Upper lobe of right lung (tissue), 1 donor: ENCODE measurements around the gene ZBTB45. TPM values are rescaled to one million over a fixed set of nuclear protein-coding genes. Genes with fewer than 3 reads are reported as not detected.
A peak's percentile ranks its signal among the peaks of the same experiment; 100 is the strongest.

Experiments
- ATAC-seq: fragments of 200-7000 bp; cut with Tn5 transposase; one replicate; pipeline ENCODE4 v1.9.1; 2020; ENCODE audit warnings: mild to moderate bottlenecking, moderate library complexity
- DNase-seq: peaks from one replicate; pipeline ENCODE4 v3.0.0-alpha.2; 2020
- H3K27ac ChIP-seq: fragments of 200-600 bp; one replicate; pipeline ENCODE4 v1.8.0; 2022
- H3K27me3 ChIP-seq: fragments of 200-600 bp; one replicate; pipeline ENCODE4 v1.8.0; 2022; ENCODE audit warnings: mild to moderate bottlenecking
- H3K36me3 ChIP-seq: fragments of 200-600 bp; one replicate; pipeline ENCODE4 v1.8.0; 2022
- H3K4me1 ChIP-seq: fragments of 200-600 bp; one replicate; pipeline ENCODE4 v1.8.0; 2022
- H3K4me3 ChIP-seq: fragments of 200-600 bp; one replicate; pipeline ENCODE4 v1.8.0; 2022; ENCODE audit warnings: mild to moderate bottlenecking
- H3K9me3 ChIP-seq: fragments of 200-600 bp; one replicate; pipeline ENCODE4 v1.8.0; 2022
- intact Hi-C: fragments of 100-400 bp; cut with DNase I; formaldehyde crosslinking; loops from one replicate; pipeline ENCODE4 v1.11.0; 2022
- total RNA-seq: library from RNA; stranded (reverse); fragmentation: NEBNext Ultra II Directional; extraction: Animal tissue kit (Norgen Biotek cat#: 25700); gene quantifications from one replicate; pipeline ENCODE4 v1.2.1, GENCODE V29; 2021
- TF ChIP-seq, protein P1 (sequence below): fragments of 200-600 bp; IDR thresholded peaks from one replicate; pipeline ENCODE4 v1.8.0; 2022; ENCODE audit warnings: antibody characterized with exemption
- donor health status: DM: no; HTN: yes; CAD: no; lungs with severe emphysema.

ZBTB45 gene
- total RNA-seq, 1 donor from 2014 or later = 14.1 TPM

DNA sequence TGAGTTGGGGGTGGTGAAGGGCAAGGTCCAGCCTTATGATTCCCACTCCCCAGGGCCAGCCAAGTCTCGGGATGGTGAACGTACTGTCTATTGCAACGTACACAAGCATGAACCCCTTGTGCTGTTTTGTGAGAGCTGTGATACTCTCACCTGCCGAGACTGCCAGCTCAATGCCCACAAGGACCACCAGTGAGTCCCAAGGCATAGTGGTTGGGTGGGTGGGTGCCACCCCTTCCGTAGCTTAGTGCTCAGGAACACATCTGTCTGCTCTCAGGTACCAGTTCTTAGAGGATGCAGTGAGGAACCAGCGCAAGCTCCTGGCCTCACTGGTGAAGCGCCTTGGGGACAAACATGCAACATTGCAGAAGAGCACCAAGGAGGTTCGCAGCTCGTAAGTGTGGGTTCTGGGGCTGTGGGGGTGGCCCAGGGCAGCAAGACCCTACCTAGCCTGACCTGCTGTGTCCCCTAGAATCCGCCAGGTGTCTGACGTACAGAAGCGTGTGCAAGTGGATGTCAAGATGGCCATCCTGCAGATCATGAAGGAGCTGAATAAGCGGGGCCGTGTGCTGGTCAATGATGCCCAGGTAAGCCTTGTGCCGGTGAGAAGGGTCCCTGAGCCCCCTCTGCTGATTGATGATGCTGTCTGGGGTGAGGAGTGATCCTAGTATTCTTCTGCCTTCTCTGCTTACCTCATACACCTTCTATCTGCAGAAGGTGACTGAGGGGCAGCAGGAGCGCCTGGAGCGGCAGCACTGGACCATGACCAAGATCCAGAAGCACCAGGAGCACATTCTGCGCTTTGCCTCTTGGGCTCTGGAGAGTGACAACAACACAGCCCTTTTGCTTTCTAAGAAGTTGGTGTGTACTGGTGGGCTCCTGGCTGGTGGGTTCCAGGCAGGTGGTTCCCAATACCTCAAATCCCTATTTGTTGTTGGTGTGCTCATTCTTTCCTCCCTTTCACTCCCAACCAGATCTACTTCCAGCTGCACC is 28.0 kb upstream of the ZBTB45 start:
- DNase-seq = no peak
- peaks cover 70% of the 10 kb centered on the region for H3K36me3 ChIP-seq
- TF ChIP-seq, protein P1, sequence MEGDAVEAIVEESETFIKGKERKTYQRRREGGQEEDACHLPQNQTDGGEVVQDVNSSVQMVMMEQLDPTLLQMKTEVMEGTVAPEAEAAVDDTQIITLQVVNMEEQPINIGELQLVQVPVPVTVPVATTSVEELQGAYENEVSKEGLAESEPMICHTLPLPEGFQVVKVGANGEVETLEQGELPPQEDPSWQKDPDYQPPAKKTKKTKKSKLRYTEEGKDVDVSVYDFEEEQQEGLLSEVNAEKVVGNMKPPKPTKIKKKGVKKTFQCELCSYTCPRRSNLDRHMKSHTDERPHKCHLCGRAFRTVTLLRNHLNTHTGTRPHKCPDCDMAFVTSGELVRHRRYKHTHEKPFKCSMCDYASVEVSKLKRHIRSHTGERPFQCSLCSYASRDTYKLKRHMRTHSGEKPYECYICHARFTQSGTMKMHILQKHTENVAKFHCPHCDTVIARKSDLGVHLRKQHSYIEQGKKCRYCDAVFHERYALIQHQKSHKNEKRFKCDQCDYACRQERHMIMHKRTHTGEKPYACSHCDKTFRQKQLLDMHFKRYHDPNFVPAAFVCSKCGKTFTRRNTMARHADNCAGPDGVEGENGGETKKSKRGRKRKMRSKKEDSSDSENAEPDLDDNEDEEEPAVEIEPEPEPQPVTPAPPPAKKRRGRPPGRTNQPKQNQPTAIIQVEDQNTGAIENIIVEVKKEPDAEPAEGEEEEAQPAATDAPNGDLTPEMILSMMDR = no peak
- intact Hi-C loops = no loop called here
- no peak overlapping the region for H3K4me3 ChIP-seq
- H3K27ac ChIP-seq = no peak overlapping the region
- no peaks in the 10 kb centered on the region for H3K27me3 ChIP-seq
- no peak for ATAC-seq
- peaks cover 15% of the 10 kb centered on the region for H3K4me1 ChIP-seq
- no peaks in the 10 kb centered on the region for H3K9me3 ChIP-seq

DNA sequence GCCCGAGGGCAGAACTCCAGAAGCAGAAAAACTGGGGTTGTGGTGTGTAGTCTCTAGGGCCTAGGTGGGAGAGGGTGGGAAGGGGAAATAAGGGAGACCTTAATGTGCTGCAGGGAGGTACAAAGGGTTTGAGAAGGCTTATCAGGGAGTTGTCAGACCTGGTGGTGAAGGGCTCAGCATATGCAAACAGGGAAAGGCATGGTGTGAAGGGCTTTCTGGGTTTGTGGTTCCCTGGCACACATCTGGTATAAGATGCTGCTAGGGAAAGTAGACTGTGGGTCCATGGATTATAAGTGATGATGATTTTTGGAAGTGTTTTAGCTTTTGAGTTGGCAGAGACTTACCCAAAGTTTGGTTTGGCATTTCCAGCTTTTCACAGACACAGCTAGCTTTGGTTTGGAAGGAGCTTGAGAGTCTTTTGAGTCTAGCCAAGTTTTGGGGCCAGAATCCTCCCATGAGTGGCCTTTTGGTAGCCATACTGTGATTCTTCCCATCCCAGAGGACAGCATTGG is 26.5 kb upstream of the ZBTB45 start:
- peaks cover 55% of the 10 kb centered on the region for H3K36me3 ChIP-seq
- TF ChIP-seq, protein P1 = no peak
- intact Hi-C loops = no loop called here
- peak overlapping the region; percentile 90 for H3K4me3 ChIP-seq
- peaks cover 15% of the 10 kb centered on the region for H3K4me1 ChIP-seq
- ATAC-seq = no peak
- peak overlapping the region; percentile 47 for H3K27ac ChIP-seq
- DNase-seq = no peak
- H3K27me3 ChIP-seq = no peaks in the 10 kb centered on the region
- no peaks in the 10 kb centered on the region for H3K9me3 ChIP-seq

DNA sequence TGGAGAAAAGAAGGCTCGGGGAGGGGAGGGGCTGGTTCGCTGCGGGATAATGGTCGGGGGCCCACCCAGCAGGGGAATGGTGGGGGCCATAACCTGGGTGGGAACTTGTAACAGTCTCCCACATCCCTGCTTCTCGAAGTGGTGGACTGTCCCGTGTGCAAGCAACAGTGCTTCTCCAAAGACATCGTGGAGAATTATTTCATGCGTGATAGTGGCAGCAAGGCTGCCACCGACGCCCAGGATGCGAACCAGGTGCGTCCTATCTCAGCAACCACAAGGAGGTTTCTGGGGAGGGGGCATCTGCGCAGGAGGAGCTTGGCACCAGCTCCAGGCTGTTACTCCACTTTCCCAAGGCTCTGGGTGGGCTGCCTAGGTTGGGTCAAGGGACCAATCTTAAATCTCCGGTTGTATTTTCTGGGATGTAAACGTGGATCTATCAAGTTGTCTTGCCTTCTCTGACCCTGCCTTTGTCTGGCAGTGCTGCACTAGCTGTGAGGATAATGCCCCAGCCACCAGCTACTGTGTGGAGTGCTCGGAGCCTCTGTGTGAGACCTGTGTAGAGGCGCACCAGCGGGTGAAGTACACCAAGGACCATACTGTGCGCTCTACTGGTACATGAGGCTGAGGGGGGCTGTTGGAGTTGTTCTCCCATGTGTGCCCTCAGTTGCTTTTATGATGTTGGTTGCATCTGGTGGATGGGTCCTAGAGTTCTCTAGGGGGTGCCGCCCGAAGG is 25.8 kb upstream of the ZBTB45 start:
- H3K4me1 ChIP-seq = peaks cover 15% of the 10 kb centered on the region
- peak overlapping the region; percentile 47 for H3K27ac ChIP-seq
- TF ChIP-seq, protein P1 = no peak
- intact Hi-C loops = no loop called here
- H3K9me3 ChIP-seq = no peaks in the 10 kb centered on the region
- peaks cover 49% of the 10 kb centered on the region for H3K36me3 ChIP-seq
- no peak for DNase-seq
- ATAC-seq = no peak
- peak overlapping the region; percentile 90 for H3K4me3 ChIP-seq
- no peaks in the 10 kb centered on the region for H3K27me3 ChIP-seq

DNA sequence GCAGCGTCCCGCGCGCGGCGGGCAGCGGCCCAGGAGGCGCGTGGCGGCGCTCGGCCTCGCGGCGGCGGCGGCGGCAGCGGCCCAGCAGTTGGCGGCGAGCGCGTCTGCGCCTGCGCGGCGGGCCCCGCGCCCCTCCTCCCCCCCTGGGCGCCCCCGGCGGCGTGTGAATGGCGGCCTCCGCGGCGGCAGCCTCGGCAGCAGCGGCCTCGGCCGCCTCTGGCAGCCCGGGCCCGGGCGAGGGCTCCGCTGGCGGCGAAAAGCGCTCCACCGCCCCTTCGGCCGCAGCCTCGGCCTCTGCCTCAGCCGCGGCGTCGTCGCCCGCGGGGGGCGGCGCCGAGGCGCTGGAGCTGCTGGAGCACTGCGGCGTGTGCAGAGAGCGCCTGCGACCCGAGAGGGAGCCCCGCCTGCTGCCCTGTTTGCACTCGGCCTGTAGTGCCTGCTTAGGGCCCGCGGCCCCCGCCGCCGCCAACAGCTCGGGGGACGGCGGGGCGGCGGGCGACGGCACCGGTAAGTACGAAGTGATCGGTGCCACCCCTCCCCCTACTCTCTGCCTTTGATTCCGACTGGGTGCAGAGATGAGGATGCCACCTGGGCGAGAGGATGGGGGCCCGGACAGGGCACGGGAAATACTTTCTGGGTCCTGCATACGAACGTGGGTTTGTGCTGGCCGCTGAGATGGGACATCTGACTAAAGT is 25.1 kb upstream of the ZBTB45 start:
- H3K27ac ChIP-seq = peak overlapping the region; percentile 97
- peaks cover 15% of the 10 kb centered on the region for H3K4me1 ChIP-seq
- TF ChIP-seq, protein P1 = no peak
- DNase-seq = peak; percentile 74
- no peaks in the 10 kb centered on the region for H3K9me3 ChIP-seq
- no peaks in the 10 kb centered on the region for H3K27me3 ChIP-seq
- H3K36me3 ChIP-seq = peaks cover 41% of the 10 kb centered on the region
- intact Hi-C loops = no loop called here
- H3K4me3 ChIP-seq = peak overlapping the region; percentile 90
- peak; percentile 50 for ATAC-seq
